ENCODE results near the gene IFITM5.

The IFITM5 gene

GRCh38 chr11:293852-294661, 5.3 kb downstream of the IFITM5 start:
- DNase-seq, result no peak

GRCh38 chr11:293271-293851, 6.0 kb downstream of the IFITM5 start:
- DNase-seq, result no peak

GRCh38 chr11:292211-293121, 6.9 kb downstream of the IFITM5 start:
- DNase-seq, result no peak

GRCh38 chr11:291281-292210, 7.8 kb downstream of the IFITM5 start:
- no peak for DNase-seq

GRCh38 chr11:290621-291231, 8.6 kb downstream of the IFITM5 start:
- no peak for DNase-seq

- DNase-seq, result no peak
These were observed 9.4 kb downstream of the IFITM5 start for GRCh38 chr11:289712-290620.

- DNase-seq, result peak; percentile 40
These were observed 10.0 kb downstream of the IFITM5 start for GRCh38 chr11:289398-289711.

- peak; percentile 65 for DNase-seq
These were observed 10.6 kb downstream of the IFITM5 start, which contains the start of gene PGGHG for GRCh38 chr11:288478-289397. Gene PGGHG (plus strand): TSS chr11:289126. CDS start chr11:289817, 691 bp downstream.

GRCh38 chr11:287821-288477, 11.4 kb downstream of the IFITM5 start:
- peak; percentile 70 for DNase-seq

- DNase-seq, result peak; percentile 80
These were observed 12.1 kb downstream of the IFITM5 start for GRCh38 chr11:286977-287820.

- DNase-seq, result no peak
These were observed 13.5 kb downstream of the IFITM5 start for GRCh38 chr11:285894-286220.

GRCh38 chr11:285021-285893, 14.1 kb downstream of the IFITM5 start:
- no peak for DNase-seq

- DNase-seq, result no peak
These were observed 15.0 kb downstream of the IFITM5 start for GRCh38 chr11:284105-285020.

GRCh38 chr11:283405-284104, 15.8 kb downstream of the IFITM5 start:
- DNase-seq, result no peak

- DNase-seq, result no peak
These were observed 16.5 kb downstream of the IFITM5 start for GRCh38 chr11:282630-283360.
